Measurements from ENCODE around the gene FRRS1. TPM values are rescaled to one million over a fixed set of nuclear protein-coding genes. Genes with fewer than 3 reads are reported as not detected.

FRRS1 gene
- total and polyA plus RNA-seq, 12 donors: 0.88 to 8.2 (median 4.7) TPM

DNA sequence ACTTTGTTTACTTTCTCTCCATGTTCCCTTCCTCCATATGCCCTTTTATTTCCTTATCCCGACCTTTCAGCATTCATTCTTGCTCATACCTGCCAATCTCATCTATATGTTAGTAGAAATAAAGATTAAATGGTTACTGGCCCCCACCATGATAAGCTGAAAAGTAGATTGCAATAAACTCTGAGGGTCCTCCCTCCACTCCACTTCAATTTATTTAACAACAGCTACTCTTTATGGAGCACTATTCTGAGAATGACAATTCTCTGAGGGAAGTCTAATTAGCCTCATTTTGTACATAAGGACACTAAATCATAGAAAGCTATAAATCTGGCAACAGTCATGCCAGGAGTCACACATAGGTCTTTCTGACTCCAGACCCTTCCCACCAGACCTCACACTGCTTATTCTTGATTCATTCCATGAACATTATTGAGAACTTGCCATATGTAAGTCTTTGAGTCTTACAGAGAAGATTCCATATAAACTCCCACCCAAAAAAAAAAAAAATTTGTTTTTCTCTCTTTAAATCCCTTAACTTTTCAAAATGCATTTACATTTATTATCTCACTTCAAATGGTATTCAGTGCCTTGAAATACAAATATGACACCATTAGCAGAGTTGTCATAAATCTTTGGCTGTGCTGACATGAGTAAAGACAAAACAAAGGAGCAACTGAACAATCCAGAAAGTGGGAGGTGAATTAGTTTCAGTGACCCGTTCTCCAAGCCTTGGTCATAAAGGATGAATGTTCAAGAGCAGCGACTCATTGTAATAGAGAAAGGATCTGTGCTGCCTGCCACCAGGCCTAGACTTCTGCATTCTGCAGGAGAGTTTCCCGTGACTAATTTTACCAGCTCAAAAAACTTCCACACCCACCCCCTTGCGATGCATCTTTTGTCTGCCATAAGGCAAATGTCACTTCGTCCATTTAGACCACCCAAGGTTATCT, 92.0 kb downstream of the FRRS1 start:
- 68 to 87% methylated on average over 6 of the region's 6 CpGs for WGBS, 2 donors
- H3K36me3 ChIP-seq: peaks cover 0 to 100% (median 25%) of the 10 kb centered on the region in 9 donors
- intact Hi-C loops (cut with DNase I): loop anchor here in 2 of 10 donors (1.0 to 10.0 kb wide), 2 partner anchors 28 to 140 kb away; partner anchors contain the start of gene PALMD (in 1 of the 2)
- no peak for ATAC-seq
- H3K27me3 ChIP-seq: no peaks in the 10 kb centered on the region
- no peak overlapping the region for H3K4me3 ChIP-seq
- peak overlapping the region; percentile 51 to 99 (median 79) for H3K27ac ChIP-seq
- H3K9me3 ChIP-seq: no peaks in the 10 kb centered on the region
- no peak for DNase-seq
- peaks cover 6 to 100% (median 84%) of the 10 kb centered on the region in 9 donors for H3K4me1 ChIP-seq
- TF ChIP-seq, protein P1, sequence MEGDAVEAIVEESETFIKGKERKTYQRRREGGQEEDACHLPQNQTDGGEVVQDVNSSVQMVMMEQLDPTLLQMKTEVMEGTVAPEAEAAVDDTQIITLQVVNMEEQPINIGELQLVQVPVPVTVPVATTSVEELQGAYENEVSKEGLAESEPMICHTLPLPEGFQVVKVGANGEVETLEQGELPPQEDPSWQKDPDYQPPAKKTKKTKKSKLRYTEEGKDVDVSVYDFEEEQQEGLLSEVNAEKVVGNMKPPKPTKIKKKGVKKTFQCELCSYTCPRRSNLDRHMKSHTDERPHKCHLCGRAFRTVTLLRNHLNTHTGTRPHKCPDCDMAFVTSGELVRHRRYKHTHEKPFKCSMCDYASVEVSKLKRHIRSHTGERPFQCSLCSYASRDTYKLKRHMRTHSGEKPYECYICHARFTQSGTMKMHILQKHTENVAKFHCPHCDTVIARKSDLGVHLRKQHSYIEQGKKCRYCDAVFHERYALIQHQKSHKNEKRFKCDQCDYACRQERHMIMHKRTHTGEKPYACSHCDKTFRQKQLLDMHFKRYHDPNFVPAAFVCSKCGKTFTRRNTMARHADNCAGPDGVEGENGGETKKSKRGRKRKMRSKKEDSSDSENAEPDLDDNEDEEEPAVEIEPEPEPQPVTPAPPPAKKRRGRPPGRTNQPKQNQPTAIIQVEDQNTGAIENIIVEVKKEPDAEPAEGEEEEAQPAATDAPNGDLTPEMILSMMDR (IDR thresholded peaks at IDR 0.05): no peak

DNA sequence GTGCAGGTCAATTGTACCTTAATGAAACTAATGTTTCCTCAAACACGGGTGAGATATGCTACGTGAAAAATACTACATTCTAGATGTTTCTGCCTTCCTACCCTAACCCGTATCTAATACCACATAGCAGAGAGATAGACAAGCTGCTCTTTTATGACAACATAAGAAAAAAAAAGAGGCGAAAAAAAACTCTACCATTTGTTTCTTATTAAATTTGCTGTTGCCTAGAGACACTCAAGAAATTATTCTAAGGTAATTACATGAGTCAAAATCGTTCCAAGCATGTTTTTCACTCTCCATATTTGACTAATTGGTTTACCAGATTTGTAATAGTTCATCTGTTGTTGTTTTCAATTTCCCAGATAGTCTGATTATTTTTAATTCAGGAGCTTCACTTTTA, 93.1 kb downstream of the FRRS1 start:
- Histone ChIP-seq H3K27me3 (no peaks in the 10 kb centered on the region), H3K4me3 (no peak overlapping the region), H3K9me3 (no peaks in the 10 kb centered on the region), H3K27ac (peak overlapping the region; percentile 51 to 99 (median 79)), H3K36me3 (peaks cover 0 to 100% (median 26%) of the 10 kb centered on the region in 9 donors), H3K4me1 (peaks cover 6 to 99% (median 83%) of the 10 kb centered on the region in 9 donors)
- intact Hi-C loops (cut with DNase I): loop anchor here in 1 of 10 donors (10.0 kb wide), 1 partner anchor 139 kb away; no protein-coding TSS in a partner anchor
- ATAC-seq: no peak
- TF ChIP-seq, protein P1 (IDR thresholded peaks at IDR 0.05): no peak
- no peak for DNase-seq
- 58 to 69% methylated on average over 4 to 5 of the region's 5 CpGs for WGBS, 2 donors

DNA sequence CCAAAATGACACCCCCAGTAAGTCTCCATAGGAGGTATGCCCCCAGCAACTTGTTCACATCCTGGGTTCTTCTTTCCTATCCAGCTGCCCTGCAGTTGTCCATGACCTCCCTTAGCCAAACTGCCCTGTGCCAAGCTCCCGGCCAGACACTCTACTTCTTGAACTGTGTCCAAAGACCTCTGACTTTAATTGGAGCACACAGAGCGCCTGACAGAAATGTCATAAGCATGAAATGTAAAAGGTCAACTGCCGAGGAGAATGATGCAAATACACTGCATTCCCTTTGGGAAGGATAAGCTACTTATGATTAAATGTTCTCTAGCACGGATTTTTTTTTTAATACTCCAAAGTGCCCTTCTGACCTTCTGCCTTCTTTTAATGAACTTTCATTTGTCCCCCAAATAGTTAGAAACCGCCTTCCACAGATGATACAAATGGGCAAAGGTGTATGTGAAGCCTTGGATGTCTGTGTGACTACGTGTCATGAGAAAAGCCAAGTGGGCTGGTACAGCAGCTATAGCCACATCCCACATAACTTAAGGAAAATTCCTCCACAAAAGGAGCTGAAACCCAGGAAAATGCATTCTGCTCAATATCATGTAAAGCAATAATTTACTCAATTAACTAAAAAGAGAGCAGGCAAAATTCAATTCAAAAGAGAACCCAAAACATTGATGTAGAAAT, 93.8 kb downstream of the FRRS1 start:
- Histone ChIP-seq H3K36me3 (peaks cover 0 to 100% (median 29%) of the 10 kb centered on the region in 9 donors), H3K27ac (peak overlapping the region; percentile 51 to 99 (median 79)), H3K27me3 (no peaks in the 10 kb centered on the region), H3K9me3 (no peaks in the 10 kb centered on the region), H3K4me1 (peaks cover 6 to 100% (median 83%) of the 10 kb centered on the region in 9 donors), H3K4me3 (no peak overlapping the region)
- WGBS, 2 donors: 19 to 25% methylated on average over 6 of the region's 6 CpGs
- peak; percentile 59 to 90 (median 85) for ATAC-seq
- peak; percentile 38 to 70 for DNase-seq
- intact Hi-C loops (cut with DNase I): loop anchor here in 1 of 10 donors (10.0 kb wide), 1 partner anchor 138 kb away; no protein-coding TSS in a partner anchor
- TF ChIP-seq, protein P1 (IDR thresholded peaks at IDR 0.05): no peak

DNA sequence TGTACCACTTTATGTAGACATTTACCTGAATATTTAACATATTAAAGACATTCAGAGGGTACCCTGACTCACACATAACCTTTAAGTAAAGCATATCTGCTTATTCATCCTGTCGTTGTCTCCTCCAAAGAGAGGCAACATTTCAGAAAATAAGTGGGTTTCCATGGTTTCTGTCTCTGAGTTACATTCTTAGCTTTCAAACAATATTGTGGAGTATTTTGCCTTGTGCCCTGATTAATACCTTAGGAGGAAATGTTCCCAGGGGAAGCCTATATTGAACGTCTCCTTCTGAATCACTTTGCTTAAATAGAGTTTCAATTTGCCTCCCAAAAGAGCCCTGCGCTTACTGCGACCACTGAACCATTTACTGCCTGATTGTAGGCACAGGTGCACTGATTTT, 94.4 kb downstream of the FRRS1 start:
- no peak for DNase-seq
- intact Hi-C loops (cut with DNase I): loop anchor here in 1 of 10 donors (10.0 kb wide), 1 partner anchor 137 kb away; no protein-coding TSS in a partner anchor
- Histone ChIP-seq H3K27ac (peak overlapping the region; percentile 48 to 99 (median 79)), H3K4me1 (peaks cover 5 to 98% (median 79%) of the 10 kb centered on the region in 9 donors), H3K27me3 (no peaks in the 10 kb centered on the region), H3K9me3 (no peaks in the 10 kb centered on the region), H3K36me3 (peaks cover 0 to 100% (median 28%) of the 10 kb centered on the region in 9 donors), H3K4me3 (no peak overlapping the region)
- TF ChIP-seq, protein P1 (IDR thresholded peaks at IDR 0.05): no peak
- ATAC-seq: no peak
- 59 to 71% methylated on average over 4 of the region's 4 CpGs for WGBS, 2 donors

Data from heart right ventricle (tissue), 16 donors.